HK-2 (cell line): ENCODE data around the gene DUSP9.

ENCODE experiments used
- DNase-seq: peaks from one replicate; pipeline ENCODE4 v3.0.0-alpha.2; 2018; ENCODE audit not compliant: unreplicated experiment

The DUSP9 gene

GRCh38 chrX:153622661-153623309, 24.2 kb upstream of the DUSP9 start:
- DNase-seq = no peak

- DNase-seq = no peak
Observed at GRCh38 chrX:153623310-153624029, 23.5 kb upstream of the DUSP9 start.

- DNase-seq = no peak
Observed at GRCh38 chrX:153624196-153625091, 22.6 kb upstream of the DUSP9 start.

- DNase-seq = no peak
Observed at GRCh38 chrX:153625271-153626024, 21.6 kb upstream of the DUSP9 start.

- DNase-seq = no peak
Observed at GRCh38 chrX:153626025-153626633, 20.9 kb upstream of the DUSP9 start.

GRCh38 chrX:153626863-153627674, 19.9 kb upstream of the DUSP9 start:
- no peak for DNase-seq

- no peak for DNase-seq
Observed at GRCh38 chrX:153627675-153628111, 19.3 kb upstream of the DUSP9 start.

GRCh38 chrX:153628129-153628528, 18.9 kb upstream of the DUSP9 start:
- DNase-seq = no peak

GRCh38 chrX:153628665-153629064, 18.3 kb upstream of the DUSP9 start:
- DNase-seq = no peak

GRCh38 chrX:153631346-153631745, 15.7 kb upstream of the DUSP9 start:
- no peak for DNase-seq

GRCh38 chrX:153631907-153632594, 15.0 kb upstream of the DUSP9 start:
- DNase-seq = no peak

GRCh38 chrX:153632595-153632946, 14.4 kb upstream of the DUSP9 start:
- no peak for DNase-seq

GRCh38 chrX:153633048-153633447, 14.0 kb upstream of the DUSP9 start:
- DNase-seq = no peak

GRCh38 chrX:153633607-153634180, 13.3 kb upstream of the DUSP9 start:
- DNase-seq = no peak

- no peak for DNase-seq
Observed at GRCh38 chrX:153634236-153634635, 12.8 kb upstream of the DUSP9 start.

GRCh38 chrX:153634832-153635231, 12.2 kb upstream of the DUSP9 start:
- no peak for DNase-seq

- DNase-seq = no peak
Observed at GRCh38 chrX:153635388-153635787, 11.6 kb upstream of the DUSP9 start.

GRCh38 chrX:153635788-153636668, 11.0 kb upstream of the DUSP9 start:
- peak; percentile 53 for DNase-seq

- DNase-seq = no peak
Observed at GRCh38 chrX:153636716-153637115, 10.3 kb upstream of the DUSP9 start.
